ENCODE results near the gene GNAI3. TPM values are rescaled to one million over a fixed set of nuclear protein-coding genes. Genes with fewer than 3 reads are reported as not detected.
"Not testable (repeated sequence)": the region's sequence is repeated elsewhere in the genome, so short reads cannot be mapped to it uniquely, and the experiment has no call there.

Gene GNAI3
- total and polyA plus RNA-seq, 11 donors: 1.5 to 5.4 (median 2.5) TPM

GRCh38 chr1:109659145-109659544 lies 110.7 kb downstream of the GNAI3 start:
- TF ChIP-seq POLR2A (IDR thresholded peaks at IDR 0.05) (no peak), CTCF (IDR thresholded peaks at IDR 0.05) (no peak)
- intact Hi-C loops (cut with DNase I): no loop called here
- Histone ChIP-seq H3K36me3 (peaks cover 0 to 44% (median 24%) of the 10 kb centered on the region in 9 donors), H3K4me3 (no peak overlapping the region), H3K27me3 (no peaks in the 10 kb centered on the region), H3K4me1 (peaks cover 0 to 28% (median 13%) of the 10 kb centered on the region in 12 donors), H3K27ac (no peak overlapping the region), H3K9me3 (no peaks in the 10 kb centered on the region)
- DNase-seq (no peak), ATAC-seq (no peak)
- WGBS, 4 donors: 55 to 65% (median 59%) methylated on average over 2 of the region's 2 CpGs

GRCh38 chr1:109659997-109660690 lies 111.7 kb downstream of the GNAI3 start:
- intact Hi-C loops (cut with DNase I): no loop called here
- peaks cover 0 to 20% (median 10%) of the 10 kb centered on the region in 12 donors for H3K4me1 ChIP-seq
- H3K36me3 ChIP-seq: peaks cover 0 to 48% (median 25%) of the 10 kb centered on the region in 9 donors
- no peak overlapping the region for H3K27ac ChIP-seq
- TF ChIP-seq POLR2A (IDR thresholded peaks at IDR 0.05) (no peak), CTCF (IDR thresholded peaks at IDR 0.05) (no peak)
- ATAC-seq: no peak
- DNase-seq: no peak
- 77 to 86% (median 83%) methylated on average over 5 of the region's 5 CpGs for WGBS, 4 donors
- H3K9me3 ChIP-seq: no peaks in the 10 kb centered on the region
- H3K4me3 ChIP-seq: no peak overlapping the region
- H3K27me3 ChIP-seq: no peaks in the 10 kb centered on the region

GRCh38 chr1:109660691-109661026 lies 112.2 kb downstream of the GNAI3 start:
- peaks cover 0 to 14% (median 6%) of the 10 kb centered on the region in 12 donors for H3K4me1 ChIP-seq
- H3K4me3 ChIP-seq; H3K27me3 ChIP-seq; ATAC-seq; intact Hi-C loops (cut with DNase I); DNase-seq; H3K9me3 ChIP-seq; H3K27ac ChIP-seq: not testable (repeated sequence)
- WGBS, 4 donors: 47 to 88% (median 74%) methylated on average over 3 of the region's 4 CpGs
- H3K36me3 ChIP-seq: peaks cover 0 to 53% (median 25%) of the 10 kb centered on the region in 9 donors

GRCh38 chr1:109661391-109661790 lies 113.0 kb downstream of the GNAI3 start:
- TF ChIP-seq CTCF (IDR thresholded peaks at IDR 0.05): no peak
- TF ChIP-seq POLR2A (IDR thresholded peaks at IDR 0.05): no peak
- peaks cover 0 to 13% (median 5%) of the 10 kb centered on the region in 12 donors for H3K4me1 ChIP-seq

More at GRCh38 chr1:109661391-109661790, 113.0 kb downstream of the GNAI3 start:
- no peak overlapping the region for H3K4me3 ChIP-seq
- DNase-seq: no peak
- 77 to 80% (median 78%) methylated on average over 2 of the region's 2 CpGs for WGBS, 4 donors
- no peaks in the 10 kb centered on the region for H3K27me3 ChIP-seq
- no peak for ATAC-seq
- intact Hi-C loops (cut with DNase I): no loop called here
- peaks cover 0 to 55% (median 25%) of the 10 kb centered on the region in 9 donors for H3K36me3 ChIP-seq
- no peaks in the 10 kb centered on the region for H3K9me3 ChIP-seq
- H3K27ac ChIP-seq: no peak overlapping the region

Measured in heart left ventricle (tissue), 16 donors.